ENCODE data around the gene YDJC.
"Not testable (repeated sequence)": the region's sequence is repeated elsewhere in the genome, so short reads cannot be mapped to it uniquely, and the experiment has no call there.

Gene YDJC

DNA sequence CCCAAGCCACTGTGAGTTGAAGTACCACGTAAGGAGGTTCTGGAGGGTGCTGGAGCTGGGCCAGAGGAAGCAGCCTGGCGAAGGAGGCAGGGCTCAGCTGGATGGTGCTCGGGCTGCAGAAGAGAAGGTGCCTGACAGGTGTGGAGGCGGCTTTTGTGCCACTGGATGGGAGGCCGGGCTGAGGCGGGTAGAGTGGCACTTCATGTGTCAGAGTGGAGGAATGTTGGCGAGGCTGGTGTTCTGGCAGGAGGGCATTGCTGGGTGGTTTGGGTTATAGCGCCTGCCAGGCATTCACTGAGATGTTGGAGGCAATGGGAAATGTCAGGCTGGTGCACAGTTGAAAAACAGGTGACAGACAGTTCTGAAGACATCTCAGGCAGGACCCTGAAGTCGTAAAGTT lies 38.1 kb downstream of the YDJC start:
- H3K4me3 ChIP-seq (replicated peaks; ENCODE audit: low read depth, low read length): no peak overlapping the region
- no peak for DNase-seq (ENCODE audit: low read depth)
- TF ChIP-seq, protein P1, sequence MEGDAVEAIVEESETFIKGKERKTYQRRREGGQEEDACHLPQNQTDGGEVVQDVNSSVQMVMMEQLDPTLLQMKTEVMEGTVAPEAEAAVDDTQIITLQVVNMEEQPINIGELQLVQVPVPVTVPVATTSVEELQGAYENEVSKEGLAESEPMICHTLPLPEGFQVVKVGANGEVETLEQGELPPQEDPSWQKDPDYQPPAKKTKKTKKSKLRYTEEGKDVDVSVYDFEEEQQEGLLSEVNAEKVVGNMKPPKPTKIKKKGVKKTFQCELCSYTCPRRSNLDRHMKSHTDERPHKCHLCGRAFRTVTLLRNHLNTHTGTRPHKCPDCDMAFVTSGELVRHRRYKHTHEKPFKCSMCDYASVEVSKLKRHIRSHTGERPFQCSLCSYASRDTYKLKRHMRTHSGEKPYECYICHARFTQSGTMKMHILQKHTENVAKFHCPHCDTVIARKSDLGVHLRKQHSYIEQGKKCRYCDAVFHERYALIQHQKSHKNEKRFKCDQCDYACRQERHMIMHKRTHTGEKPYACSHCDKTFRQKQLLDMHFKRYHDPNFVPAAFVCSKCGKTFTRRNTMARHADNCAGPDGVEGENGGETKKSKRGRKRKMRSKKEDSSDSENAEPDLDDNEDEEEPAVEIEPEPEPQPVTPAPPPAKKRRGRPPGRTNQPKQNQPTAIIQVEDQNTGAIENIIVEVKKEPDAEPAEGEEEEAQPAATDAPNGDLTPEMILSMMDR (IDR thresholded peaks at IDR 0.05; ENCODE audit: low read length, missing control alignments): no peak

GRCh38 chr22:21590809-21591641 lies 38.8 kb downstream of the YDJC start:
- TF ChIP-seq, protein P1 (IDR thresholded peaks at IDR 0.05; ENCODE audit: low read length, missing control alignments): no peak
- no peak for DNase-seq (ENCODE audit: low read depth)
- no peak overlapping the region for H3K4me3 ChIP-seq (replicated peaks; ENCODE audit: low read depth, low read length)

DNA sequence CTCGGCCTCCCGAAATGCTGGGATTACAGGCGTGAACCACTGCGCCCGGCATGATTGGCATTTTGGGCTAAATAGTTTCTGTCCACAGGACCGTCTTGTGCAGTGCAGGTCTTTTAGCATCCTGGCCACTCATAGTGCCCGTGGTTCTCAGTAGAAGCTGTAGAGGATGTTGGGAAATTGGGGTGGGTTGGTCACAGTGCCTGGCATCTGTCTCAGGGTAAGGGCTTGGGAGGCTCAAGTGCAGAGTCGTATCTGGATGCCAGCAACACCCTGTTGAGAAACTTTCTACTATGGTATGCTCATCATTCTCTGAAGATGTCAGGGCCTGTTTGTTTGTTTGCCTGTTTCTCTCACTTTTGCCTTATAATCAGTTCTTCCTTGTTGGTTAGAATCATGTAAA lies 40.4 kb downstream of the YDJC start:
- no peak overlapping the region for H3K4me3 ChIP-seq (replicated peaks; ENCODE audit: low read depth, low read length)
- DNase-seq (ENCODE audit: low read depth): no peak
- TF ChIP-seq, protein P1 (IDR thresholded peaks at IDR 0.05; ENCODE audit: low read length, missing control alignments): no peak

DNA sequence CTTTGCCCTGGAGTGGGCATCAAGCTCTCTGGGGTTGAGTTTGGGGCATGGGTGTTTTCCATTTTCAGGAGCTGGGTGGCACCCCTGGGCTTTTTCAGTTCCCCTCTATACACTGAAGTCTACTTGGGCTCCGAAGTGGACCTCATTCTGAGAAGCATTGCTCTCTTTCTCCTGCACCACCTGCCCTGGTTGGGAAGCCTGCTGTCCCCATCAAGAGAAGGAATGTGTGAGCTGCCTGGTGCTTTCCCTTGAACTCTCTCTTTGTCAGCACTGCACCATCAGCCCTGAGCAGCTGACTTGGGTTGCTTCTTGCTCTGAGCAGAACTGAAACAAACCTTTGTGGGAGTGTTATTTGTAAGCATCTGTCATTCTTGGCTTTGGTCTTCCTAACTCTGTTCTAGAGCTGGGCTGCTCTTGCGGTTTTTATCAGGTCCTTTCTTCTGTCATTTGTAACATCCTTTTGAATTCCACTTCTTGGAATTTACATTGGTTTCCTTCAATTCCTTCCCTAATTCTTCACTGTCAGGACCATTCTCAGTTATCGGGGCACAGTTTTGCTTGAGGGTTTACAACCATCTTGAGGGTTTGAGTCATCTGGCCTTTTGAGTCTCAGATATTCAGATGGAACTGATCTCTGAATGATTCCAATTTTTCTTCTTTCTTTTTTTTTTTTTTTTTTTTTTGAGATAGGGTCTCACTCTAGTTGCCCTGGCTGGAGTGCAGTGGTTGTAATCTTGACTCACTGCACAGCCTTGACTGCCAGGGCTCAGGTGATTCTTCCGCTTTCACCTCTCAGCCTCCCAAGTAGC lies 41.8 kb downstream of the YDJC start:
- TF ChIP-seq, protein P1 (IDR thresholded peaks at IDR 0.05; ENCODE audit: low read length, missing control alignments): no peak

GRCh38 chr22:21585389-21585788 lies 44.4 kb downstream of the YDJC start:
- no peak overlapping the region for H3K4me3 ChIP-seq (replicated peaks; ENCODE audit: low read depth, low read length)
- no peak for DNase-seq (ENCODE audit: low read depth)
- TF ChIP-seq, protein P1 (IDR thresholded peaks at IDR 0.05; ENCODE audit: low read length, missing control alignments): no peak

More for the DNA sequence above, 41.8 kb downstream of the YDJC start:
- no peak overlapping the region for H3K4me3 ChIP-seq (replicated peaks; ENCODE audit: low read depth, low read length)
- DNase-seq (ENCODE audit: low read depth): peak; percentile 34

GRCh38 chr22:21582801-21583740 lies 46.8 kb downstream of the YDJC start:
- TF ChIP-seq, protein P1 (IDR thresholded peaks at IDR 0.05; ENCODE audit: low read length, missing control alignments): no peak
- H3K4me3 ChIP-seq (replicated peaks; ENCODE audit: low read depth, low read length): no peak overlapping the region
- no peak for DNase-seq (ENCODE audit: low read depth)

GRCh38 chr22:21581009-21581713 lies 48.7 kb downstream of the YDJC start:
- DNase-seq (ENCODE audit: low read depth); H3K4me3 ChIP-seq (replicated peaks; ENCODE audit: low read depth, low read length): not testable (repeated sequence)

- not testable (repeated sequence) for H3K4me3 ChIP-seq (replicated peaks; ENCODE audit: low read depth, low read length); DNase-seq (ENCODE audit: low read depth)
Observed at GRCh38 chr22:21580623-21581007, 49.2 kb downstream of the YDJC start.

All from fibroblast of pulmonary artery (primary cell).